Breast epithelium (tissue), 4 donors: Measurements from ENCODE around the gene TK1. TPM values are rescaled to one million over a fixed set of nuclear protein-coding genes. Genes with fewer than 3 reads are reported as not detected.

ENCODE experiments used
- DNase-seq, 2 donors: peaks; one replicate each; pipeline ENCODE4 v3.0.0-alpha.2; 2019; ENCODE audit warnings: low spot score in 2 of 2
- H3K27ac ChIP-seq, 2 donors: fragments of 200-600 bp; sonication (generic) in 1 of 2; one replicate each; pipeline ENCODE4 v1.5.1; 2016 to 2019; ENCODE audit warnings: mild to moderate bottlenecking in 1 of 2
- H3K27me3 ChIP-seq, 2 donors: fragments of 200-600 bp; sonication (generic) in 1 of 2; one replicate each; pipeline versions ENCODE4 v1.5.1 to v1.6.0; 2017 to 2019; ENCODE audit warnings: control low read depth in 1 of 2, mild to moderate bottlenecking in 1 of 2
- H3K36me3 ChIP-seq: fragments of 200-600 bp; one replicate; pipeline ENCODE4 v1.5.1; 2019
- H3K4me1 ChIP-seq, 2 donors: fragments of 200-600 bp; sonication (generic); one replicate each; pipeline ENCODE4 v1.5.1; 2016 to 2019; ENCODE audit warnings: control low read depth in 1 of 2
- H3K4me3 ChIP-seq, 3 donors: fragments of 200-600 bp; sonication (generic); 1 replicate in 2 of 3; 2 replicates in 1 of 3; pipeline ENCODE4 v1.5.1; 2016 to 2019; ENCODE audit warnings: mild to moderate bottlenecking in 3 of 3, moderate library complexity in 2 of 3
- H3K9me3 ChIP-seq, 2 donors: fragments of 200-600 bp; sonication (generic) in 1 of 2; one replicate each; pipeline ENCODE4 v1.5.1; 2016 to 2019; ENCODE audit warnings: control low read depth in 1 of 2
- CTCF ChIP-seq, 3 donors: fragments of 450-650 bp; IDR thresholded peaks; one replicate each; pipeline ENCODE4 v1.5.1; 2016 to 2017; ENCODE audit warnings: antibody characterized with exemption in 3 of 3, mild to moderate bottlenecking in 3 of 3, moderate library complexity in 3 of 3
- POLR2A ChIP-seq: fragments of 450-650 bp; IDR thresholded peaks from one replicate; pipeline ENCODE4 v1.6.1; 2016; ENCODE audit warnings: antibody characterized with exemption, mild to moderate bottlenecking, moderate library complexity
- POLR2AphosphoS5 ChIP-seq, 3 donors: sonication (generic); formaldehyde crosslinking; IDR thresholded peaks; one replicate each; pipeline ENCODE4 v1.6.1; 2017; ENCODE audit warnings: antibody characterized with exemption in 3 of 3
- intact Hi-C: fragments of 100-400 bp; cut with DNase I; formaldehyde crosslinking; loops from one replicate; pipeline ENCODE4 v1.15.1; 2023; ENCODE audit warnings: low total_unique reads
- total RNA-seq, 3 donors: library from RNA; depleted of rRNA; stranded (reverse); fragments of >200 nt; gene quantifications; one replicate each; pipeline ENCODE4 v1.1.0, GENCODE V29; 2016

TK1 gene
- total RNA-seq, 3 donors from 2014 or later = 2.6 to 5.6 (median 3.7) TPM

GRCh38 chr17:78176548-78177025, 10.3 kb downstream of the TK1 start:
- no peak for DNase-seq
- intact Hi-C loops = loop anchor here (10.0 kb wide), 1 partner anchor 62 kb away; no protein-coding TSS in a partner anchor
- peaks cover 5 to 16% of the 10 kb centered on the region in 2 donors for H3K4me1 ChIP-seq

GRCh38 chr17:78175643-78175981, 11.2 kb downstream of the TK1 start:
- no peaks in the 10 kb centered on the region for H3K36me3 ChIP-seq
- peak overlapping the region; percentile 88 to 91 for H3K27ac ChIP-seq
- H3K4me3 ChIP-seq = no peak overlapping the region
- H3K4me1 ChIP-seq = peaks cover 5 to 16% of the 10 kb centered on the region in 2 donors
- no peaks in the 10 kb centered on the region for H3K27me3 ChIP-seq
- no peak for DNase-seq
- TF ChIP-seq POLR2AphosphoS5 (IDR thresholded peaks at IDR 0.05) (no peak), POLR2A (no peak), CTCF (IDR thresholded peaks at IDR 0.05) (no peak)
- no peaks in the 10 kb centered on the region for H3K9me3 ChIP-seq
- intact Hi-C loops = loop anchor here (10.0 kb wide), 1 partner anchor 61 kb away; no protein-coding TSS in a partner anchor

More at GRCh38 chr17:78176548-78177025, 10.3 kb downstream of the TK1 start:
- Histone ChIP-seq H3K36me3 (no peaks in the 10 kb centered on the region), H3K4me3 (no peak overlapping the region), H3K27ac (peak overlapping the region; percentile 34 to 91), H3K27me3 (no peaks in the 10 kb centered on the region), H3K9me3 (no peaks in the 10 kb centered on the region)
- TF ChIP-seq POLR2AphosphoS5 (IDR thresholded peaks at IDR 0.05) = no peak
- TF ChIP-seq CTCF (IDR thresholded peaks at IDR 0.05) = peak; percentile 56 to 78 (median 66)

- DNase-seq = peak in 1 of 2 donors; percentile 58
- Histone ChIP-seq H3K9me3 (no peaks in the 10 kb centered on the region), H3K27ac (peak overlapping the region; percentile 88 to 91), H3K4me3 (peak overlapping the region in 2 of 3 donors; percentile 32 to 41), H3K36me3 (no peaks in the 10 kb centered on the region), H3K27me3 (no peaks in the 10 kb centered on the region), H3K4me1 (peaks cover 5 to 16% of the 10 kb centered on the region in 2 donors)
- intact Hi-C loops = loop anchor here (10.0 kb wide), 1 partner anchor 60 kb away; no protein-coding TSS in a partner anchor
- no peak for TF ChIP-seq CTCF (IDR thresholded peaks at IDR 0.05)
- no peak for TF ChIP-seq POLR2A
- TF ChIP-seq POLR2AphosphoS5 (IDR thresholded peaks at IDR 0.05) = no peak
These were observed 11.8 kb downstream of the TK1 start for GRCh38 chr17:78174870-78175642.

GRCh38 chr17:78174346-78174869, 12.4 kb downstream of the TK1 start:
- Histone ChIP-seq H3K27ac (peak overlapping the region; percentile 88 to 91), H3K36me3 (no peaks in the 10 kb centered on the region), H3K27me3 (no peaks in the 10 kb centered on the region), H3K9me3 (no peaks in the 10 kb centered on the region), H3K4me3 (peak overlapping the region in 2 of 3 donors; percentile 32 to 41), H3K4me1 (peaks cover 5 to 20% of the 10 kb centered on the region in 2 donors)
- intact Hi-C loops = loop anchor here (10.0 kb wide), 1 partner anchor 60 kb away; no protein-coding TSS in a partner anchor
- DNase-seq = peak; percentile 88 to 93
- TF ChIP-seq POLR2A = no peak
- peak; percentile 63 to 68 (median 63) for TF ChIP-seq POLR2AphosphoS5 (IDR thresholded peaks at IDR 0.05)
- TF ChIP-seq CTCF (IDR thresholded peaks at IDR 0.05) = peak; percentile 72 to 86 (median 80)
